HCT116 (cell line): Measurements from ENCODE around the gene BTBD9.
"Not testable (repeated sequence)": the region's sequence is repeated elsewhere in the genome, so short reads cannot be mapped to it uniquely, and the experiment has no call there.

ENCODE experiments used
- ATF3 ChIP-seq: IDR thresholded peaks from 2 replicates; pipeline ENCODE4 v1.6.1; 2012
- CEBPB ChIP-seq: IDR thresholded peaks from 2 replicates; pipeline ENCODE4 v1.6.1; 2012; ENCODE audit warnings: low read depth
- EZH2 ChIP-seq: fragments of 200-600 bp; sonication (generic); IDR thresholded peaks from 2 replicates; pipeline ENCODE4 v1.6.1; 2017; ENCODE audit warnings: antibody characterized with exemption, mixed run types
- EZH2phosphoT487 ChIP-seq: fragments of 200-600 bp; IDR thresholded peaks from 2 replicates; pipeline ENCODE4 v1.6.1; 2018; ENCODE audit warnings: antibody characterized with exemption, borderline replicate concordance
- POLR2AphosphoS5 ChIP-seq: IDR thresholded peaks from 2 replicates; pipeline ENCODE4 v1.6.1; 2011; ENCODE audit warnings: mild to moderate bottlenecking, low read depth, low read length, moderate library complexity
- SP1 ChIP-seq: IDR thresholded peaks from 2 replicates; pipeline ENCODE4 v1.6.1; 2012; ENCODE audit warnings: low read depth
- TF ChIP-seq, protein P1 (sequence below), 3 experiments: fragments of 200-600 bp in 1 of 3; sonication (generic) in 1 of 3; IDR thresholded peaks in 2 of 3; conservative IDR thresholded peaks in 1 of 3; 2 replicates each; pipeline ENCODE4 v1.5.1; 2012 to 2017; ENCODE audit warnings: low read depth in 2 of 3, low read length in 2 of 3, antibody characterized with exemption in 1 of 3, borderline replicate concordance in 1 of 3, control low read depth in 1 of 3, mild to moderate bottlenecking in 1 of 3, mixed read lengths in 1 of 3, mixed run types in 1 of 3, moderate library complexity in 1 of 3; ENCODE audit not compliant: insufficient read depth in 1 of 3
- TF ChIP-seq, protein P2 (sequence below): IDR thresholded peaks from 2 replicates; pipeline ENCODE4 v1.6.1; 2011; ENCODE audit warnings: mild to moderate bottlenecking, low read length, moderate library complexity; ENCODE audit not compliant: insufficient replicate concordance; ENCODE audit errors: extremely low read depth

DNA sequence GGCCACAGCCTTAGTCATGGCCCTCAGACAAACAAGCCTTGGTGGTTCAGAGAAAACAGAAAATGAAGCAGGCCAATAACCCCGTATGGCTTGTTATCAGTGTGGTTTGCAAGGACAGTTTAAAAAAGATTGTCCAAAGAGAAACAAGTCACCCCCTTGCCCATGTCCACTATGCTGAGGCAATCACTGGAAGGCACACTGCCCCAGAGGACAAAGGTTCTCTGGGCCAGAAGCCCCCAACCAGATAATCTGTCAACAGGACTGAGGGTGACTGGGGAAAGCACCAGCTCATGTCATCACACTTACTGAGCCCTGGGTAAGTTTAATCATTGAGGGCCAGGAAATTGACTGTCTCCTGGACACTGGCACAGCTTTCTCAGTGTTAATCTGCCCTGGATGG lies 20.4 kb downstream of the BTBD9 start:
- TF ChIP-seq, protein P1, sequence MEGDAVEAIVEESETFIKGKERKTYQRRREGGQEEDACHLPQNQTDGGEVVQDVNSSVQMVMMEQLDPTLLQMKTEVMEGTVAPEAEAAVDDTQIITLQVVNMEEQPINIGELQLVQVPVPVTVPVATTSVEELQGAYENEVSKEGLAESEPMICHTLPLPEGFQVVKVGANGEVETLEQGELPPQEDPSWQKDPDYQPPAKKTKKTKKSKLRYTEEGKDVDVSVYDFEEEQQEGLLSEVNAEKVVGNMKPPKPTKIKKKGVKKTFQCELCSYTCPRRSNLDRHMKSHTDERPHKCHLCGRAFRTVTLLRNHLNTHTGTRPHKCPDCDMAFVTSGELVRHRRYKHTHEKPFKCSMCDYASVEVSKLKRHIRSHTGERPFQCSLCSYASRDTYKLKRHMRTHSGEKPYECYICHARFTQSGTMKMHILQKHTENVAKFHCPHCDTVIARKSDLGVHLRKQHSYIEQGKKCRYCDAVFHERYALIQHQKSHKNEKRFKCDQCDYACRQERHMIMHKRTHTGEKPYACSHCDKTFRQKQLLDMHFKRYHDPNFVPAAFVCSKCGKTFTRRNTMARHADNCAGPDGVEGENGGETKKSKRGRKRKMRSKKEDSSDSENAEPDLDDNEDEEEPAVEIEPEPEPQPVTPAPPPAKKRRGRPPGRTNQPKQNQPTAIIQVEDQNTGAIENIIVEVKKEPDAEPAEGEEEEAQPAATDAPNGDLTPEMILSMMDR (IDR thresholded peaks at IDR 0.05 in 2 of 3, conservative IDR thresholded peaks at IDR 0.05 in 1 of 3; ENCODE audit: borderline replicate concordance in 1 of 3, insufficient read depth in 1 of 3, low read depth in 2 of 3, low read length in 2 of 3), result not testable (repeated sequence)
- TF ChIP-seq EZH2, EZH2phosphoT487, POLR2AphosphoS5, SP1, CEBPB, ATF3: not testable (repeated sequence)
- TF ChIP-seq, protein P2, sequence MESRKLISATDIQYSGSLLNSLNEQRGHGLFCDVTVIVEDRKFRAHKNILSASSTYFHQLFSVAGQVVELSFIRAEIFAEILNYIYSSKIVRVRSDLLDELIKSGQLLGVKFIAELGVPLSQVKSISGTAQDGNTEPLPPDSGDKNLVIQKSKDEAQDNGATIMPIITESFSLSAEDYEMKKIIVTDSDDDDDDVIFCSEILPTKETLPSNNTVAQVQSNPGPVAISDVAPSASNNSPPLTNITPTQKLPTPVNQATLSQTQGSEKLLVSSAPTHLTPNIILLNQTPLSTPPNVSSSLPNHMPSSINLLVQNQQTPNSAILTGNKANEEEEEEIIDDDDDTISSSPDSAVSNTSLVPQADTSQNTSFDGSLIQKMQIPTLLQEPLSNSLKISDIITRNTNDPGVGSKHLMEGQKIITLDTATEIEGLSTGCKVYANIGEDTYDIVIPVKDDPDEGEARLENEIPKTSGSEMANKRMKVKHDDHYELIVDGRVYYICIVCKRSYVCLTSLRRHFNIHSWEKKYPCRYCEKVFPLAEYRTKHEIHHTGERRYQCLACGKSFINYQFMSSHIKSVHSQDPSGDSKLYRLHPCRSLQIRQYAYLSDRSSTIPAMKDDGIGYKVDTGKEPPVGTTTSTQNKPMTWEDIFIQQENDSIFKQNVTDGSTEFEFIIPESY, result not testable (repeated sequence)
